ENCODE results near the gene NCR2. TPM values are rescaled to one million over a fixed set of nuclear protein-coding genes. Genes with fewer than 3 reads are reported as not detected.

Gene NCR2
- total RNA-seq, 4 donors from 2014 or later, result not detected

GRCh38 chr6:41332842-41333736, 2.3 kb upstream of the NCR2 start:
- Histone ChIP-seq H3K9me3 (no peaks in the 10 kb centered on the region), H3K27ac (no peak overlapping the region), H3K36me3 (no peaks in the 10 kb centered on the region), H3K27me3 (peaks cover 0 to 11% (median 8%) of the 10 kb centered on the region in 3 donors), H3K4me1 (no peaks in the 10 kb centered on the region), H3K4me3 (no peak overlapping the region)
- no peak for ATAC-seq
- TF ChIP-seq POLR2A (IDR thresholded peaks at IDR 0.05), result no peak
- no peak for TF ChIP-seq CTCF (IDR thresholded peaks at IDR 0.05 in 4 of 5, conservative IDR thresholded peaks at IDR 0.05 in 1 of 5)
- no peak for DNase-seq
- in situ Hi-C loops (cut with MboI; ENCODE audit: low sequenced_read_pairs in 4 of 4), result no loop called here
- intact Hi-C loops (cut with DNase I; ENCODE audit: low total_unique reads), result no loop called here

- Histone ChIP-seq H3K36me3 (no peaks in the 10 kb centered on the region), H3K27me3 (no peaks in the 10 kb centered on the region), H3K4me3 (no peak overlapping the region), H3K4me1 (no peaks in the 10 kb centered on the region), H3K9me3 (no peaks in the 10 kb centered on the region), H3K27ac (no peak overlapping the region)
- TF ChIP-seq POLR2A (IDR thresholded peaks at IDR 0.05) (no peak), CTCF (IDR thresholded peaks at IDR 0.05 in 4 of 5, conservative IDR thresholded peaks at IDR 0.05 in 1 of 5) (no peak)
- in situ Hi-C loops (cut with MboI; ENCODE audit: low sequenced_read_pairs in 4 of 4) (no loop called here), intact Hi-C loops (cut with DNase I; ENCODE audit: low total_unique reads) (no loop called here)
- no peak for DNase-seq
- no peak for ATAC-seq
Observed at GRCh38 chr6:41334482-41335040, 847 bp upstream of the NCR2 start.

- H3K27me3 ChIP-seq, result no peaks in the 10 kb centered on the region
Observed at GRCh38 chr6:41335943-41336342, 535 bp downstream of the NCR2 start.

GRCh38 chr6:41336824-41337223, 1.4 kb downstream of the NCR2 start:
- no peak for ATAC-seq
- H3K27me3 ChIP-seq, result no peaks in the 10 kb centered on the region
- DNase-seq, result no peak
- no peak for TF ChIP-seq CTCF (IDR thresholded peaks at IDR 0.05 in 4 of 5, conservative IDR thresholded peaks at IDR 0.05 in 1 of 5)
- no peak for TF ChIP-seq POLR2A (IDR thresholded peaks at IDR 0.05)
- no peaks in the 10 kb centered on the region for H3K36me3 ChIP-seq
- no peak overlapping the region for H3K4me3 ChIP-seq
- no peaks in the 10 kb centered on the region for H3K4me1 ChIP-seq
- in situ Hi-C loops (cut with MboI; ENCODE audit: low sequenced_read_pairs in 4 of 4), result no loop called here
- no peaks in the 10 kb centered on the region for H3K9me3 ChIP-seq
- intact Hi-C loops (cut with DNase I; ENCODE audit: low total_unique reads), result no loop called here
- no peak overlapping the region for H3K27ac ChIP-seq

More at GRCh38 chr6:41335943-41336342, 535 bp downstream of the NCR2 start:
- intact Hi-C loops (cut with DNase I; ENCODE audit: low total_unique reads), result no loop called here
- H3K36me3 ChIP-seq, result no peaks in the 10 kb centered on the region
- no peaks in the 10 kb centered on the region for H3K4me1 ChIP-seq
- H3K9me3 ChIP-seq, result no peaks in the 10 kb centered on the region
- no peak overlapping the region for H3K27ac ChIP-seq
- ATAC-seq (no peak), DNase-seq (no peak)
- TF ChIP-seq CTCF (IDR thresholded peaks at IDR 0.05 in 4 of 5, conservative IDR thresholded peaks at IDR 0.05 in 1 of 5) (no peak), POLR2A (IDR thresholded peaks at IDR 0.05) (no peak)
- in situ Hi-C loops (cut with MboI; ENCODE audit: low sequenced_read_pairs in 4 of 4), result no loop called here
- no peak overlapping the region for H3K4me3 ChIP-seq
